ENCODE measurements around the gene NCKAP5.

NCKAP5 gene

DNA sequence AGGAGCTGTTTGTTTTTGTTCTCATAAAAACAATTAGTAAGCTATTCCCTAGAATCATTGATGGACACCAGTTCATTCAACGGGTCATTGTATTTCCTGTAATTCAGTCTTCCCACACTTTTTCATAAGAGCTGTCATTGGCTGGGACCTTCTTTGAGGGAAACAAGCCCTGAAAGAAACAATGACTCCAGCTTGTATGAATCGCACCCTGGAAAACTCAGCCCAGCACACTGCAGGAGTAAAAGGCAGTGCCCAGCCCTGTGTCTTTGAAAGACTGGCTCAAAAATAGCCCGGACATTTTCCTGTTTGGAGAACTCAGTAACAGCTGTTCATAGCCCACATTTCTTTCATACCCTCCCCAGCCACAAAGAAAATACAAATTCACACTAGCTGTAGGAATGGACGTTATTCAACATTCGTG is 81.5 kb downstream of the NCKAP5 start:
- no peak overlapping the region for H3K4me3 ChIP-seq (ENCODE audit: low read depth, low read length)
- DNase-seq (ENCODE audit: low read depth) = no peak
- TF ChIP-seq, protein P1, sequence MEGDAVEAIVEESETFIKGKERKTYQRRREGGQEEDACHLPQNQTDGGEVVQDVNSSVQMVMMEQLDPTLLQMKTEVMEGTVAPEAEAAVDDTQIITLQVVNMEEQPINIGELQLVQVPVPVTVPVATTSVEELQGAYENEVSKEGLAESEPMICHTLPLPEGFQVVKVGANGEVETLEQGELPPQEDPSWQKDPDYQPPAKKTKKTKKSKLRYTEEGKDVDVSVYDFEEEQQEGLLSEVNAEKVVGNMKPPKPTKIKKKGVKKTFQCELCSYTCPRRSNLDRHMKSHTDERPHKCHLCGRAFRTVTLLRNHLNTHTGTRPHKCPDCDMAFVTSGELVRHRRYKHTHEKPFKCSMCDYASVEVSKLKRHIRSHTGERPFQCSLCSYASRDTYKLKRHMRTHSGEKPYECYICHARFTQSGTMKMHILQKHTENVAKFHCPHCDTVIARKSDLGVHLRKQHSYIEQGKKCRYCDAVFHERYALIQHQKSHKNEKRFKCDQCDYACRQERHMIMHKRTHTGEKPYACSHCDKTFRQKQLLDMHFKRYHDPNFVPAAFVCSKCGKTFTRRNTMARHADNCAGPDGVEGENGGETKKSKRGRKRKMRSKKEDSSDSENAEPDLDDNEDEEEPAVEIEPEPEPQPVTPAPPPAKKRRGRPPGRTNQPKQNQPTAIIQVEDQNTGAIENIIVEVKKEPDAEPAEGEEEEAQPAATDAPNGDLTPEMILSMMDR (IDR thresholded peaks at IDR 0.05; ENCODE audit: insufficient read depth, low read depth, low read length, missing control alignments) = no peak

DNA sequence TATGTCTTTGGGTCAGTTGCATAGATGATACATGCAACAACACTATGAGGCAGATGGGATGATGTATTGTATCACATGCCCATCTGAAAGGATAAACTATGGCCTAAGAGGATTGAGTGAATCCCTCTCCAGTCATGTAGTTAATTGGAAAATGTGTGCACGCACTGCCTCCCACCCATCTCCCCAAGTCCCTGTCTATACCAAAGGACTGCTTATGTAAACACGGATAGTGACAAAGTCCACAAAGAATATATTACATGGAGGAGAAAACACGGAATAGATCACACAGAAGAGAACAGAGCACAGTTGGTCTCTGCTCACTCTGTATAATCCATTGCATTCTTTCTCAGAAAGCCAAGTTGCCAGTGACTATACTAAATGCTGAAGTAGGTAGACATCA is 82.4 kb downstream of the NCKAP5 start:
- TF ChIP-seq, protein P1 (IDR thresholded peaks at IDR 0.05; ENCODE audit: insufficient read depth, low read depth, low read length, missing control alignments) = no peak
- no peak overlapping the region for H3K4me3 ChIP-seq (ENCODE audit: low read depth, low read length)
- DNase-seq (ENCODE audit: low read depth) = no peak

DNA sequence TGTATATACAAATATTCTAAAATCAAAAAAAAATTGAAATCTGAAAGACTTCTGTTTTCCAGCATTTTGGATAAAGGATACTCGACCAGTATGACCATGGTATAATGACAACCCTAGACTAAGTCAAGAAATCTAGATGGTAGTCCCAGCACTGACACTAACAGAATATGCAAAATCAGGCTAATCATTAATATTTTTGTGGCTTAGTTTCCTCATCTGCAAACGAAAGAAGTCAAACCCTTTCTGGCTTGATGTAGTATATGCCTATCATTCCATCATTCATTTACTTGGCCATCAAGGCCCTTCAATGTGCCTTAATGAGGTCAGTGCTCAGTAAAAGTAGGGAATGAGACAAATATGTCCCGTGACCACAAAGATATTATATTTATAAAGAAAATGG is 83.5 kb downstream of the NCKAP5 start:
- no peak for DNase-seq (ENCODE audit: low read depth)
- TF ChIP-seq, protein P1 (IDR thresholded peaks at IDR 0.05; ENCODE audit: insufficient read depth, low read depth, low read length, missing control alignments) = no peak
- no peak overlapping the region for H3K4me3 ChIP-seq (ENCODE audit: low read depth, low read length)

DNA sequence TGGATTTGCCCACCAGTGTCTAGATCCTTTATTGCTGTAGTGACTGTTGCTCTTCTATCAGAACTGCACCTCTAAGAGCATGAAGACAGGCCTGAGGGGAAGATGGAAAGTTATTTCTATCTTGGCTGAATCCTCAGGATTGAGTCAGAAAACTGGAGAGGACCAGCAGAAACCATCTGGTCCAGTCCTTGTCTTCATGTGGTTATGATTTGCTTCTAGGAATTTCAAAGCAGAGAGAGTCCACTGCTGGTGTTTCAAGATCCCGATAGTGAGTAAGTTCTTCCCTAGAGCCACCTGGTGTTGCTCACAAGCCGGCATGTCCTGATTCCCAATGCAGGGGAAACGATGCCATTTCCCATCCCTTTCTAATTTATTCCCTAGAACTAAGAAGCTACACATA is 84.2 kb downstream of the NCKAP5 start:
- H3K4me3 ChIP-seq (ENCODE audit: low read depth, low read length) = no peak overlapping the region
- TF ChIP-seq, protein P1 (IDR thresholded peaks at IDR 0.05; ENCODE audit: insufficient read depth, low read depth, low read length, missing control alignments) = no peak
- DNase-seq (ENCODE audit: low read depth) = no peak

DNA sequence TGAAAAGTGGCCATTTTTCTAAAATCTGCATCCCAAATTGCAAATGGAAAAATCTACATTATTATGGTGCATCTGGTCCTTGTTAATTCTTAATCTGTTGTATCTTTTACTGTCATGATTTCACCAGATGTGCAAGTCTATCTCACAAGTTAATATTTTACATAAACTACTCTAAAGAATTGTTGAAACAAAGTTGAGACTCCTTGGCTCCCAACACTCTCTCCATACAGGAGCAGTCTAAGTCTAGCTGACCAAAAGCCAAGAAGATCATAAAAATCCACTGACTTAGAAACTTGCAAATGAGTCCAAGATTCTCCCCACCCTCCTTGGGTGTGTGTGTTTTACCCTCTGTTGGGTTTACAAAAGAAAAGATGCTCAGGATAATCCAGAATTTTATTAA is 85.1 kb downstream of the NCKAP5 start:
- TF ChIP-seq, protein P1 (IDR thresholded peaks at IDR 0.05; ENCODE audit: insufficient read depth, low read depth, low read length, missing control alignments) = no peak
- DNase-seq (ENCODE audit: low read depth) = no peak
- no peak overlapping the region for H3K4me3 ChIP-seq (ENCODE audit: low read depth, low read length)

DNA sequence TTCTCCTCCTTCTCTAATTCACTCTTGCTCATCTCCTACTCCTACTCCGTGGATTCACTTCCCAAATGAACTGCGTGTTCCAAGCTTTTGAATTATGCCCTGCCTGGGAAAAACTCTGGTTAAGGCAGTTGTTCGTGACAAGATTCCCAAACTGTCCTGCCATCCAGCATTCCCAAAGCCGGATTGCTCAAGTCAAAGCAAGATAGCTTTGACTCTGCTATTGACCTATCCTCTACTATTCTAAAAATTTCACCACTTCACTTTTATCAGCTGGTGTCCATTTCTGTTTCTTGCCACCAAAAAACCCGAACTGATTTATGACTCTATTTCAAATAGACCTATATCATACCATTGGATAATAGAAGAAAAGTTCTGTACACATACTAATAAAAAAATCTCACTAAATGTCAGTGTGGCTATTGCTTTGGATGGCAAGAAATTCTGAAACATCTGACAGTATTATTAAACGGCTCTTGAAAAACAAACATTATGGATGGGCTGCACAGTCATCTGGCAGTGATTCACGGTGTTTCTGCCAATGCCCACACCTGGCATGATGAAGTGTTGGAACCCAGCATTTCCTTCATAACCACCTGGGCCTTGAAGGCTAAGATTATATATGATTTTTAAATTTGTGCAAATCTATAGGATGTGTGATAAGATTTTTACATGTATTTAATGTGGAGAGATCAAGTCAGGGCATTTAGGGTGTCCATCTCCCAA is 87.4 kb downstream of the NCKAP5 start:
- TF ChIP-seq, protein P1 (IDR thresholded peaks at IDR 0.05; ENCODE audit: insufficient read depth, low read depth, low read length, missing control alignments) = no peak
- no peak overlapping the region for H3K4me3 ChIP-seq (ENCODE audit: low read depth, low read length)
- no peak for DNase-seq (ENCODE audit: low read depth)

DNA sequence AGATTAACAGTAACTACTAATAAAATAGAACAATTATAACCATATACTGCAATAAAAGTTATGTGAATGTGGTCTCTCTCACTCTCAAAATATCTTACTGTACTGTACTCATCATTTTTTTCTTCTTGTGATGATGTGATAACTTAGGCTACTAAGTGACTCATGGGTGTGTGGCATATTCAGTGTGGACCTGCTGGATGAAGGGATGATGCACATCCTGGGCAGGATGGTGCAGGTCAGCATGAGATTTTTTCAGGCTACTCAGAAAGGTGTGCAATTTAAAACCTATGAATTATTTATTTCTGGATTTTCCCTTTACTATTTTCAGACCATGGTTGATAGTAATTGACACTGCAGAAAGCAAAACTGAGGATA is 90.7 kb downstream of the NCKAP5 start:
- H3K4me3 ChIP-seq (ENCODE audit: low read depth, low read length) = no peak overlapping the region
- DNase-seq (ENCODE audit: low read depth) = no peak
- TF ChIP-seq, protein P1 (IDR thresholded peaks at IDR 0.05; ENCODE audit: insufficient read depth, low read depth, low read length, missing control alignments) = no peak

Data from GM12865 (cell line).